A204.1 (cell line): ENCODE measurements around the gene GPC6.

Experiments
- FAIRE-seq: peaks from 2 replicates; lab custom pipeline; 2012; peaks lifted over from hg19 to GRCh38; lab: Jason Lieb, UNC

The GPC6 gene

DNA sequence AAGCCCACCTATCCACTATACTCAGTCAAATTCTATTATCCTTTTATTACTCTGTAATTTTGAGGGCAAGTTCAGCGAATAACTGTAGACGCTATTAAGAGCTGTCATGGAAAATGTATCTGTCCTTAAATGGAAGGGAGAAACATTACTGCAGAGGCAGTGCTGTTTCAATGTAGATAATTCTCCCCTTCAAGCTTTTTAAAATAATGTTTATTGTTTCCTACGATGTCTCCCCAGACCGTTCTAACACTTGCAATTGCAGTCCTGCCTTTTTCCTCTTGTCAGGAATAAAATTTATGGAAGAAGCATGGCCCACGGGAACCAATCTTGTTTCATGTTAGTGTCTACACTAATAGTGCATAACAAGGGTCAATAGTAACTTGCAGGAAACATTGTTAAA, 159.5 kb downstream of the GPC6 start:
- FAIRE-seq, result no peak

DNA sequence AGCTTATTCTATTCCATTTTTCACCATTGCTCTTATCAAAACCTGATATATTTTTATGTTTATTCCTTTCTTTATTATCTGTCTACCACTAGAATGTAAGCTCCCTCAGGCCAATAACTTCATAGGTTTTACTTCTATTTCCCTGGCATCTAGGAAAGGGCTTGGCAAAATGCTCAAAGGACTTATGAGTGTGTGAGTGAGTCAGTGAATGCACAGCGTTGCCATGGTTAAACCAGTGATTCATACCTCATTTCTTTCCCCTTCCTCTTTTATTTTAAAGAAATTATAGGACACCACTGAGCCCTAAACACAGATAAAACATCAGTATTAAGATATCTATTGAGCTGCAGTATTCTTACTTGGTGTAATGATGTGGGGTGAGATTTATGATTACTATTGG, 162.1 kb downstream of the GPC6 start:
- no peak for FAIRE-seq

- no peak for FAIRE-seq
Measured at GRCh38 chr13:93397619-93398018, 171.0 kb downstream of the GPC6 start.

DNA sequence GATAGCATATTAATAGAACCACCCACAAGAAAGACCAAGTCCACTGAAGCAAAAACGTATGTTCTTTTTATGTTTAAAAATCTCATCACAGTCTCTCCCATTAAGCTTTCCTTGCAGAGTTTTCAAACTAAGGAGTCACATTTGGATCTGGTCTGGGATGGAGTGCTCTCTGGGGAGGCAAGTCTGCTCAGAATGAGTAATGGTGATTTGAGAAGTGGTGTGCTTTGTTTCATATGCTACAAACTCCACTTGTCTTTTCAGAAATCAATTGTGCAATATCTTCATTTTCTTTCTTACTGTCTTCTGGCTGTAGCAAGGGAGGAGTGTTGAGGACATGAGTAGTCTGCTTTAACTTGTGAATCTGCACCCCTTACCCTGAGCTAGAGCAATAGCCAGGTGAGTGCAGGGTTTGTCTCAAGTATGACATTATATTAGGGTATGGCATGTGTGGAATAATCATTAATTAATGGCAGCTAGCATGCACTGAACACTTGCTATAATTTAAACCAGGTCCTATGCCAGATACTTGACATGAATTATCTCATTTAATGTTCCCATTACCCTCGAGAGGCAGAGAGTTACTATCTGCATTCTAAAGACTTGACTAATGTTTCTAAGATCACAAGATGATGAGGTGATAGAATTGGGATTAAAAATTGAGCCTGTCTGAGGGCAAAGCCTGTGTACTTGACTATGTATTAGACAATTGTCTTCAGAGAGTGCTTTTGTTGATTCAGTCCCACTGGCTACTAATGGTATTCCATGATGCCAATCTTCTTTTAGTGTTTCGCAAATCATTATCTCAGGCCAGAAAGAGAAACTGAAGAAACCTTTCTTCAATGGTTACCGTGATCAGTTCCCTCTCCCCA, 171.8 kb downstream of the GPC6 start:
- FAIRE-seq, result no peak

GRCh38 chr13:93399212-93399611, 172.6 kb downstream of the GPC6 start:
- no peak for FAIRE-seq

- no peak for FAIRE-seq
Measured at GRCh38 chr13:93406136-93406535, 179.5 kb downstream of the GPC6 start.

- no peak for FAIRE-seq
Measured at GRCh38 chr13:93407551-93407950, 180.9 kb downstream of the GPC6 start.

- FAIRE-seq, result no peak
Measured at GRCh38 chr13:93409001-93409400, 182.4 kb downstream of the GPC6 start.

- no peak for FAIRE-seq
Measured at GRCh38 chr13:93409816-93410215, 183.2 kb downstream of the GPC6 start.

- FAIRE-seq, result no peak
Measured at GRCh38 chr13:93411186-93411680, 184.6 kb downstream of the GPC6 start.

DNA sequence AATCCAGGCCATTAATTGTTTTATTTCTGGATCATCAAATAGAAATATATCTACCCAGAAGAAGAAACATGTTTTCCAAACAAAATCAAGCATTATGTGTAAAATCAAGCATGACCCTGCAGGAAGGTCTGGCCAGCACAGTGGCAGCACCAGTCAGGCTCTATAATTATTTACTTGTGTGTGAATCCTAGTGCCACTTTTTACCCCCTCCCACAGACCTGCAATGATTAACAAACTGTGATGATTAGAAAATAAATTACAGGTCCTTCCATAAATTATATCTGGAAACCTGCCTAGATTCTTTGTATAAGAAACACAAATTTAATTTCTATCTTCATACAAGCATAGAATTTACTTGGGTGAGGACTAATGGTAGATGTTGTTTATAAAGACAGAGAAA, 186.1 kb downstream of the GPC6 start:
- FAIRE-seq, result no peak

DNA sequence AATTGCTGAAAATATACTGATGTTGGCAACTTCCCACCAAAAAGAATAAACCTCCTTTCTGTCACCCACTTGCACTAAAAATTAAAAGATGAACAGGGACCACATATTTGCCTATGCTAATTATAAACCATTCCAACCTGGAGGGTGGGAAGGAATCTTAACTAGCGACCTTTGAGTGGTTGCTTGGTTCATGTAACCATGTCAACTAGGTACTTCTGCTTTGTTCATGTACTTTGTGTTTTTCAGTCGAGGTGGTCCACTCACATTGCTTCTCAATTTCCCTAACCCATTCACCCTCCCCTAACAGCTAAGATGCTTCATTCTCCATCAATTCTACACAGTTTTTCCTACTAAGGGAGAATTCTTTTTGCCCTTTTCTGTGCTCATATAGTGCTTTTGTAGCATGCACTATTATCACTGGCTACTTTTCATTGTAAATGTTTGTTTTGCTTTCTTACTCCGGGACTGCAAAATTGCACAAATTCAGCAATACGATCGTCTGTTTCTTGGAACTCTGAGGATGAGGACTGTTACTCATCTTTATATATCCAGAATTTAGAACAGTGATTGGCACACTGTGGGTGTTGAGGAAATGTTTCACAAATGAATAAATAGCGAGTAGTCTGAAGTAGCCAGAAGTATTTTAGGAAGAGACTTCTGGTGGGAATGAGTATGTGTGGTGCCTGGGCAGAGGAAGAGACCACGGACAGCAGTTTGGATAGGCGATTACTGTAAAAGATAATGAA, 187.5 kb downstream of the GPC6 start:
- no peak for FAIRE-seq

DNA sequence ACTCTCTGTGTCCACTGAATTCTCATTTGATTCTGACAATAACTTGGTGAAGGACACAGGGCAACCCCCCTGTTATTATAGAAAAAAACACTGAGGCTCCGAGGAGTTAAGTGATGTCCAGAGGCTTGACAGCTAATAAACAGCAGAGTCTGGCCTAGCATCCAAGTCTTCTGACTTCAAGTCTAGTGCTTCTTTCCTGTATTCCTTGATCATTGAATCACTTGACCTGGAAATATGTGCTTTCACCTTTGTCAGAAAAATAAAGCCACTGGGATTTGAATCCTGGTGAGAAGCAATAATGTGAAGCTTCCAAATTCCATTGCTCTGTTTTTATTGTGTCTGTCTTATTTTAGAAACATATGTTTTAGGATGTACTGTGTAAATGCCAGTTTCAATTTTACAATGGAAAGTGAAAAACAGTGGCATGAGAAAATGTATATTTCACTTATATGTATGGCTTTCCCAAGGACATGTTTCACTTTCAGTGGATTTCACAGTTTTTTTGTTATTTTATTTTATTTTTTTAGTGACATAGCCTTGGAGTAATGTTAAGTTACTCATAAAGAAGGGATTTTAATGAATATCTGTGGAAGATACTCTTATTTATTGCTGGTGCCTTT, 190.2 kb downstream of the GPC6 start:
- peak; percentile 14 for FAIRE-seq

DNA sequence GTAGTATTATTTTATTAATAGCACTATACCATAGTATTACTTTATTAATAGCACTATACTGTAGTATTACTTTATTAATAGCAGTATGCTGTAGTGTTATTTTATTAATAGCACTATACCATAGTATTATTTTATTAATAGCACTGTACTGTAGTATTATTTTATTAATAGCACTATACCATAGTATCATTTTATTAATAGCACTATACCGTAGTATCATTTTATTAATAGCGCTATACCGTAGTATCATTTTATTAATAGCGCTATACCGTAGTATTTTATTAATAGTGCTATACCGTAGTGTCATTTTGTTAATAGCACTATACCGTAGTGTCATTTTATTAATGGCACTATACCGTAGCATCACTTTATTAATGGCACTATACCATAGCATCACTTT, 191.8 kb downstream of the GPC6 start:
- FAIRE-seq, result no peak

DNA sequence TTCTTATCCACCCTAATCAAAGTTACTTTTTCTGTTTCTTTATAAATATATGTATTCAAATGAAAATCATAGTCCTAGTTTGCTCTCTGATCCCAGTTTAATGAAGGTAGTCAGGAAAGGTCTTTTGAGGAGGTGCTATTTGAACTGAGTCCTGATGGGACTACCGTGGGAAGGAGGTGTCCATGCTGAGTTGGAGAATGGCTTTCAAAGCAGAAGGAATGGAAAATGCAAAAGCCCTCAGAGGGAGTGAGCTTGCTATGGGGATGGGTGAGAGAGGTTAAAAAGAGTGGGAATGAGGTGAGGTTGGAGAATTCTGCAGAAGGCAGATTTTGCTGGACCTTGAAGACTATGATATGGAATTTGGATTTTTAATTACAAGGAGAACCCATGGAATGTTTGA, 193.6 kb downstream of the GPC6 start:
- FAIRE-seq, result no peak

DNA sequence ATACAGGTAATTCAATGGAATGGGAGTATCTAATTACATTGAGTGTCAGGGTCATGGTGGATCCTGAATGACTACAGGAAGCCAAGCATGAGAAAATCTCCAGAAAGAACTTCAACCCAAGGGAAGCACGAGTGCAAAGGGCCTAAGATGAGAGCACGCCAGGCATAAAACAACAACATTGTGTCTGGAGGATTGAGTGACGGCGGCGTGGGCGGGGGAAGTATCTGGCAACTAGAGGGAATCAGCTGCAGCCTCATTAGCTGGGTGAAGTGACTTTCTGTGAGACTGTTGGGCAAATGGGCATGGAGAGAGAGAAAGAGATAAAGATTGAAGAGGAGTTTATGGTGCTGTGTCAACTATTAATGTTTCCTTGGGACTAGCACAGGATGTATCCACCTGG, 194.3 kb downstream of the GPC6 start:
- no peak for FAIRE-seq

GRCh38 chr13:93422980-93423543, 196.5 kb downstream of the GPC6 start:
- no peak for FAIRE-seq

GRCh38 chr13:93425411-93425810, 198.8 kb downstream of the GPC6 start:
- FAIRE-seq, result no peak

DNA sequence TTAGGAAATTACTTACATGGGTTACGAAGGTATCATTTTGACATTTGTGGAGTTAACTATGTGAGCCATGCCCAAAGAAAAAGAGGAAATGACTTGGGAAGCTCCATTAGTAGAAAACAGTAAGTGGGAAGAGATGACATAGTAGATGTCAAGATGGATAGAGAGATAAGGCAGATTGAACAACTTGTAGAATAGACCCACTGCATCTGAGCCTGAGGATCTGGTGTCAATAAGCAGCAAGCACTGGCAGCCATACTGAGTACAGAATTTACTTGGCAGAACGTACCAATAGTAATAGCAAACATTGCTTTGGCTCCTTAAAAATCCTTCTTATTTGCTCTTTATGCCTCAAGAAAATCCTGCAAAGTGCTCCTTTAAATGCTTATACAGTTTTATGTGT, 203.8 kb downstream of the GPC6 start:
- FAIRE-seq, result no peak

DNA sequence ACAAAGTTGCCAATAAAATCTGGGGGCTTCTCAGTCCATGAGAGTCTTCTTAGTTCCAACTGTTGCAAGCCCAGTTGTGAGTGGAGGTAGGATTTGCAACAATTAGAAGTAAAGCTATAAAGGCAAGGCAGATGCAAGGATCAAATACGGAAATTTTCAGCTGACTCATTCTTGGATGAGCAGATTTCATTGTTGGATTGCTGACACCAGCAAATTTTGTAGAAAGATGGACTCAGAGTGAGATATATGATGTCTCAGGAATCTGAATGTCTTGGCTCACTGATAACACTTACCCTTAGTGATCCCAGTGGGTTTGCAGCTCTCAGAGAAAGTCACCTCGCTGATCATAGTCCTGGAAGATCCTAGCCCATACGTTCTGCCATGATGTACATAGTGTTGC, 209.0 kb downstream of the GPC6 start:
- no peak for FAIRE-seq

DNA sequence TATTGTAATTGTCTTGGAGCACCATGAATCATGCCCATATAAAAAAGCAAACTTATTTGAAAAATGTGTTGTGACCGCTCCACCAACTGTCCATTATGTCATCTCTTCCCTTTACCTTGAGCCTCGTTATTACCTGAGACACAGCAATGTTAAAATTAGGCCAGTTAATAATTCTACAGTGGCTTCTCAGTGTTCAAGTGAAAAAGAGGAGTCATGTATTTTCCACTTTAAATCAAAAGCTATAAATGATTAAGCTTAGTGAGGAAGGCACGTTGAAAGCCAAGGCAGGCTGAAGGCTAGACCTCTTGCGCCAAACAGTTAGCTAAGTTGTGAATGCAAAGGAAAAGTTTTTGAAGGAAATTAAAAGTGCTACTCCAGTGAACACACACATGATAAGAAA, 210.5 kb downstream of the GPC6 start:
- FAIRE-seq, result no peak

- FAIRE-seq, result no peak
Measured at GRCh38 chr13:93446238-93446637, 219.6 kb downstream of the GPC6 start.

DNA sequence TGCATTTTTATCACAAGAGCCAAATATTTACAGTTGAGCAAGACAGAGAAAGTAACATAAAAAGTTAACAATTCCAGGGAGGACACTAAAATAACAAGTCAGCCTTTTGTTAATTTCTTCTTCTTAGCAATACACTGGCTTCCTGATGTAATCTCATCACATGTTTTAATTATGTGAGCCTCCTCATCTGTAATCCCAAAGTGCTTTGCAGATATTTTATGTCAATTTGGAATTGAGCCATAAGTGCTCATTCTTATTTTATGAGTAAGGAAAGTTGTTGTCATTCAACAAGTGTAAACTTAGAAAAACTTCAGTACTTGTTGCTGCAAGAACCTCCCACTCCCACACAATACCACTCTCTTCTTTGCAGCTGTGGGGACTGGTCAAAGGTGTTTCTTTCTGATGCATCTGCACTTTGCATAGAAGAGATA, 223.6 kb downstream of the GPC6 start:
- no peak for FAIRE-seq
